H9 (cell line): ENCODE results near the gene DDX18. TPM values are rescaled to one million over a fixed set of nuclear protein-coding genes. Genes with fewer than 3 reads are reported as not detected.
"Not testable (repeated sequence)": the region's sequence is repeated elsewhere in the genome, so short reads cannot be mapped to it uniquely, and the experiment has no call there.

Experiments used
- DNase-seq: peaks from one replicate; pipeline ENCODE4 v3.0.0-alpha.2; 2017
- H2AFZ ChIP-seq: one replicate; pipeline ENCODE4 v1.6.1; 2013; ENCODE audit warnings: mild to moderate bottlenecking, low read length, control low read depth, moderate library complexity
- H2AK5ac ChIP-seq: 2 replicates; pipeline ENCODE4 v1.6.1; 2013; ENCODE audit warnings: low read length, control low read depth, mixed read lengths; ENCODE audit not compliant: insufficient read length
- H2BK120ac ChIP-seq: one replicate; pipeline ENCODE4 v1.6.1; 2013; ENCODE audit warnings: low read depth, mild to moderate bottlenecking, low read length, control low read depth, inconsistent platforms; ENCODE audit not compliant: poor library complexity, severe bottlenecking
- H2BK12ac ChIP-seq: 2 replicates; pipeline ENCODE4 v1.6.1; 2013; ENCODE audit warnings: low read length, control low read depth, mixed read lengths, low read depth; ENCODE audit not compliant: insufficient read length
- H2BK15ac ChIP-seq: 2 replicates; pipeline ENCODE4 v1.6.1; 2013; ENCODE audit warnings: low read depth, low read length, control low read depth
- H2BK20ac ChIP-seq: one replicate; pipeline ENCODE4 v1.6.1; 2013; ENCODE audit warnings: low read depth, mild to moderate bottlenecking, low read length, control low read depth, inconsistent platforms; ENCODE audit not compliant: poor library complexity, severe bottlenecking
- H2BK5ac ChIP-seq: 2 replicates; pipeline ENCODE4 v1.6.1; 2013; ENCODE audit warnings: low read length, control low read depth, mixed read lengths; ENCODE audit not compliant: insufficient read length
- H3K14ac ChIP-seq: 2 replicates; pipeline ENCODE4 v1.6.1; 2013; ENCODE audit warnings: low read length, control low read depth; ENCODE audit not compliant: insufficient read depth
- H3K18ac ChIP-seq: 2 replicates; pipeline ENCODE4 v1.6.1; 2013; ENCODE audit warnings: low read depth, mild to moderate bottlenecking, mixed read lengths, low read length, control low read depth; ENCODE audit not compliant: insufficient read length
- H3K23ac ChIP-seq: 2 replicates; pipeline ENCODE4 v1.6.1; 2013; ENCODE audit warnings: low read length, control low read depth, mixed read lengths, low read depth; ENCODE audit not compliant: insufficient read length
- H3K23me2 ChIP-seq: 2 replicates; pipeline ENCODE4 v1.6.1; 2013; ENCODE audit warnings: low read depth, mild to moderate bottlenecking, mixed read lengths, low read length, control low read depth; ENCODE audit not compliant: insufficient read length, poor library complexity, severe bottlenecking
- H3K27ac ChIP-seq: 2 replicates; pipeline ENCODE4 v1.5.1; 2013; ENCODE audit warnings: low read length, control low read depth, mixed read lengths, low read depth; ENCODE audit not compliant: insufficient read length
- H3K27me3 ChIP-seq: 2 replicates; pipeline ENCODE4 v1.6.1; 2013; ENCODE audit warnings: low read length, control low read depth, inconsistent platforms; ENCODE audit not compliant: insufficient read depth
- H3K4ac ChIP-seq: 2 replicates; pipeline ENCODE4 v1.6.1; 2013; ENCODE audit warnings: low read depth, mild to moderate bottlenecking, control low read depth, inconsistent platforms, low read length, moderate library complexity
- H3K4me1 ChIP-seq: 2 replicates; pipeline ENCODE4 v1.6.1; 2013; ENCODE audit warnings: low read length, control low read depth, inconsistent platforms; ENCODE audit not compliant: insufficient read depth
- H3K4me2 ChIP-seq: 2 replicates; pipeline ENCODE4 v1.6.1; 2013; ENCODE audit warnings: low read length, control low read depth, mixed read lengths; ENCODE audit not compliant: insufficient read length, insufficient read depth
- H3K56ac ChIP-seq: 2 replicates; pipeline ENCODE4 v1.6.1; 2013; ENCODE audit warnings: low read depth, mild to moderate bottlenecking, mixed read lengths, low read length, control low read depth; ENCODE audit not compliant: insufficient read length
- H3K79me1 ChIP-seq: 2 replicates; pipeline ENCODE4 v1.6.1; 2013; ENCODE audit warnings: low read depth, mild to moderate bottlenecking, moderate library complexity, low read length, control low read depth, inconsistent platforms; ENCODE audit not compliant: insufficient read depth, poor library complexity, severe bottlenecking
- H3K79me2 ChIP-seq: 2 replicates; pipeline ENCODE4 v1.6.1; 2013; ENCODE audit warnings: low read length, control low read depth, inconsistent platforms; ENCODE audit not compliant: insufficient read depth
- H3K9ac ChIP-seq: 2 replicates; pipeline ENCODE4 v1.6.1; 2013; ENCODE audit warnings: low read length, control low read depth, mixed read lengths; ENCODE audit not compliant: insufficient read length; ENCODE audit errors: extremely low read depth
- H3K9me3 ChIP-seq: one replicate; pipeline ENCODE4 v1.6.1; 2013; ENCODE audit warnings: low read depth, low read length, inconsistent platforms; ENCODE audit not compliant: control insufficient read depth
- H3T11ph ChIP-seq: one replicate; pipeline ENCODE4 v1.6.1; 2013; ENCODE audit warnings: mild to moderate bottlenecking, low read length, control low read depth, inconsistent platforms
- H4K20me1 ChIP-seq: one replicate; pipeline ENCODE4 v1.6.1; 2013; ENCODE audit not compliant: control insufficient read depth, insufficient read length, insufficient read depth
- H4K5ac ChIP-seq: 2 replicates; pipeline ENCODE4 v1.6.1; 2013; ENCODE audit warnings: low read depth, mild to moderate bottlenecking, mixed read lengths, low read length, control low read depth; ENCODE audit not compliant: insufficient read length
- H4K8ac ChIP-seq: replicated peaks from 2 replicates; pipeline ENCODE4 v1.6.1; 2013; ENCODE audit warnings: low read length, control low read depth, mixed read lengths, low read depth; ENCODE audit not compliant: insufficient read length
- H4K91ac ChIP-seq: 2 replicates; pipeline ENCODE4 v1.6.1; 2013; ENCODE audit warnings: low read depth, mild to moderate bottlenecking, moderate library complexity, mixed read lengths, low read length, control low read depth; ENCODE audit not compliant: insufficient read length
- H3K27ac Mint-ChIP-seq, 3 experiments: 2 replicates in 2 of 3; 3 replicates in 1 of 3; pipeline ENCODE4 v1.8.0; 2020 to 2021; ENCODE audit warnings: mixed read lengths in 3 of 3, mild to moderate bottlenecking in 1 of 3, moderate library complexity in 1 of 3
- H3K27me3 Mint-ChIP-seq: 2 replicates; pipeline ENCODE4 v1.8.0; 2021; ENCODE audit warnings: low read depth, mild to moderate bottlenecking, moderate library complexity, mixed read lengths
- H3K36me3 Mint-ChIP-seq, 3 experiments: 2 replicates in 2 of 3; 3 replicates in 1 of 3; pipeline ENCODE4 v1.8.0; 2020 to 2021; ENCODE audit warnings: low read depth in 3 of 3, mixed read lengths in 3 of 3; ENCODE audit not compliant: insufficient read depth in 1 of 3
- H3K4me1 Mint-ChIP-seq, 2 experiments: 2 replicates each; pipeline ENCODE4 v1.8.0; 2020; ENCODE audit warnings: mixed read lengths in 2 of 2
- H3K4me3 Mint-ChIP-seq, 2 experiments: 2 replicates in 1 of 2; 3 replicates in 1 of 2; pipeline ENCODE4 v1.8.0; 2020 to 2021; ENCODE audit warnings: mild to moderate bottlenecking in 2 of 2, mixed read lengths in 2 of 2, moderate library complexity in 1 of 2
- H3K9me3 Mint-ChIP-seq, 2 experiments: 2 replicates in 1 of 2; 3 replicates in 1 of 2; pipeline ENCODE4 v1.8.0; 2020; ENCODE audit warnings: mild to moderate bottlenecking in 2 of 2, mixed read lengths in 2 of 2, moderate library complexity in 1 of 2
- WGBS: extraction: QIAGEN DNeasy Blood & Tissue Kit; methylation state at CpG from one replicate; pipeline ENCODE4 v1.1.7; 2013; ENCODE audit warnings: missing lambda C conversion rate, low lambda C conversion rate, mixed read lengths; ENCODE audit not compliant: insufficient read length; ENCODE audit errors: extremely low coverage; 5-methylcytosine and 5-hydroxymethylcytosine counted together
- total RNA-seq: library from RNA; stranded (reverse); gene quantifications from 2 replicates; pipeline ENCODE4 v1.2.1, GENCODE V29; 2021
- TF ChIP-seq, protein P1 (sequence below): fragments of 200-600 bp; sonication (generic); conservative IDR thresholded peaks from 3 replicates; pipeline ENCODE4 v1.8.0; 2021; ENCODE audit warnings: antibody characterized with exemption, mild to moderate bottlenecking

Gene DDX18
- total RNA-seq, 1 experiment from 2014 or later: 115 TPM

DNA sequence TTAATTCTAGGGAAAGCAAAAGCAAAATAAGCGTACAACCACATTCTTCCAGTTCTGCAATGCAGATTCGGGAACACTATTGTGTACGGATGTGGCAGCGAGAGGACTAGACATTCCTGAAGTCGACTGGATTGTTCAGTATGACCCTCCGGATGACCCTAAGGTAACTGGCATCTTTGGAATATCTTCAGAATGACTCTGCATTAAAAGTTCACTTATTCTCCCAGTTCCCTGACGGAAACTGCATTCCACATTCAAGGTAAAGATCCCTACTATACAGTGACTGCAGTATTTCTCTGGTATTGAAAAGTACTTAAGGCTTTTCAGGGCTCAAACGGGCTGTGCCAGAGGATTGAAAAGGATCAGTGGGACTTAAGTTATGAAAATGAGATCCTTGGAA is 10.9 kb downstream of the DDX18 start:
- Histone ChIP-seq H2BK12ac (no peak overlapping the region), H3K27me3 (no peaks in the 10 kb centered on the region), H3K9me3 (no peaks in the 10 kb centered on the region), H3K23me2 (no peaks in the 10 kb centered on the region), H2BK120ac (no peak overlapping the region), H3K56ac (no peak overlapping the region), H4K8ac (no peak overlapping the region), H3K79me1 (no peaks in the 10 kb centered on the region), H3K4me2 (no peak overlapping the region), H2BK15ac (no peak overlapping the region), H3K23ac (no peak overlapping the region), H3K18ac (no peak overlapping the region), H2AFZ (no peak overlapping the region), H4K91ac (no peak overlapping the region), H2BK5ac (no peak overlapping the region), H3T11ph (no peak overlapping the region), H3K79me2 (no peaks in the 10 kb centered on the region), H3K4me1 (no peaks in the 10 kb centered on the region), H3K9ac (no peak overlapping the region), H4K20me1 (no peaks in the 10 kb centered on the region), H2BK20ac (no peak overlapping the region), H3K27ac (no peak overlapping the region), H3K4ac (no peak overlapping the region), H4K5ac (no peak overlapping the region), H2AK5ac (no peak overlapping the region), H3K14ac (no peak overlapping the region)
- WGBS: no CpG with 5 or more reads among the region's 8 CpGs
- peaks cover 58 to 99% (median 98%) of the 10 kb centered on the region in 3 experiments for H3K36me3 Mint-ChIP-seq
- H3K27me3 Mint-ChIP-seq: no peaks in the 10 kb centered on the region
- no peak for DNase-seq
- TF ChIP-seq, protein P1, sequence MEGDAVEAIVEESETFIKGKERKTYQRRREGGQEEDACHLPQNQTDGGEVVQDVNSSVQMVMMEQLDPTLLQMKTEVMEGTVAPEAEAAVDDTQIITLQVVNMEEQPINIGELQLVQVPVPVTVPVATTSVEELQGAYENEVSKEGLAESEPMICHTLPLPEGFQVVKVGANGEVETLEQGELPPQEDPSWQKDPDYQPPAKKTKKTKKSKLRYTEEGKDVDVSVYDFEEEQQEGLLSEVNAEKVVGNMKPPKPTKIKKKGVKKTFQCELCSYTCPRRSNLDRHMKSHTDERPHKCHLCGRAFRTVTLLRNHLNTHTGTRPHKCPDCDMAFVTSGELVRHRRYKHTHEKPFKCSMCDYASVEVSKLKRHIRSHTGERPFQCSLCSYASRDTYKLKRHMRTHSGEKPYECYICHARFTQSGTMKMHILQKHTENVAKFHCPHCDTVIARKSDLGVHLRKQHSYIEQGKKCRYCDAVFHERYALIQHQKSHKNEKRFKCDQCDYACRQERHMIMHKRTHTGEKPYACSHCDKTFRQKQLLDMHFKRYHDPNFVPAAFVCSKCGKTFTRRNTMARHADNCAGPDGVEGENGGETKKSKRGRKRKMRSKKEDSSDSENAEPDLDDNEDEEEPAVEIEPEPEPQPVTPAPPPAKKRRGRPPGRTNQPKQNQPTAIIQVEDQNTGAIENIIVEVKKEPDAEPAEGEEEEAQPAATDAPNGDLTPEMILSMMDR: no peak
- H3K4me1 Mint-ChIP-seq: no peaks in the 10 kb centered on the region
- no peak overlapping the region for H3K27ac Mint-ChIP-seq
- no peak overlapping the region for H3K4me3 Mint-ChIP-seq
- no peaks in the 10 kb centered on the region for H3K9me3 Mint-ChIP-seq

DNA sequence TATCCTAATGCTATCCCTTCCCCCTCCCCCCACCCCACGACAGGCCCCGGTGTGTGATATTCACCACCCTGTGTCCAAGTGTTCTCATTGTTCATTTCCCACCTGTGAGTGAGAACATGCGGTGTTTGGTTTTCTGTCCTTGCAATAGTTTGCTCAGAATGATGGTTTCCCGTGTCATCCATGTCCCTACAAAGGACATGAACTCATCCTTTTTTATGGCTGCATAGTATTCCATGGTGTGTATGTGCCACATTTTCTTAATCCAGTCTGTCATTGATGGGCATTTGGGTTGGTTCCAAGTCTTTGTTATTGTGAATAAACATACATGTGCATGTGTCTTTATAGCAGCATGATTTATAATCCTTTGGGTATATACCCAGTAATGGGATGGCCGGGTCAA is 13.0 kb downstream of the DDX18 start:
- not testable (repeated sequence) for H3K79me1 ChIP-seq, H3K9me3 ChIP-seq, H4K91ac ChIP-seq, H3K27ac ChIP-seq, H4K8ac ChIP-seq, H3K9me3 Mint-ChIP-seq, H3K14ac ChIP-seq, H3K4me2 ChIP-seq, H3K4me1 ChIP-seq, H3K23ac ChIP-seq, H3K27ac Mint-ChIP-seq, H4K5ac ChIP-seq, H3K4me1 Mint-ChIP-seq, H3K18ac ChIP-seq, H3K56ac ChIP-seq, H3K4ac ChIP-seq, H4K20me1 ChIP-seq, DNase-seq, H3K9ac ChIP-seq, H2BK15ac ChIP-seq, H2AFZ ChIP-seq, H2BK120ac ChIP-seq, H3K23me2 ChIP-seq, H2BK5ac ChIP-seq, H3K27me3 Mint-ChIP-seq, H2AK5ac ChIP-seq, H3K27me3 ChIP-seq, H2BK20ac ChIP-seq, H3K4me3 Mint-ChIP-seq, H3T11ph ChIP-seq, H2BK12ac ChIP-seq, H3K79me2 ChIP-seq
- WGBS: no CpG with 5 or more reads among the region's 5 CpGs
- H3K36me3 Mint-ChIP-seq: peaks cover 48 to 97% (median 94%) of the 10 kb centered on the region in 3 experiments; a peak in 6 of 7 replicates
